Stomach (tissue), 9 donors: ENCODE data around the gene CFAP221. TPM values are rescaled to one million over a fixed set of nuclear protein-coding genes. Genes with fewer than 3 reads are reported as not detected.

Experiments
- DNase-seq, 2 donors: peaks; one replicate each; pipeline versions ENCODE4 v3.0.0 to v3.0.0-alpha.2; 2013 to 2019
- H3K27ac ChIP-seq, 5 donors: fragments of 200-600 bp in 4 of 5; sonication (generic) in 4 of 5; one replicate each; pipeline ENCODE4 v1.5.1; 2013 to 2019; ENCODE audit warnings: mild to moderate bottlenecking in 1 of 5, moderate library complexity in 1 of 5
- H3K27me3 ChIP-seq, 3 donors: fragments of 200-600 bp; sonication (generic); one replicate each; pipeline ENCODE4 v1.5.1; 2017 to 2019; ENCODE audit warnings: mixed run types in 1 of 3
- H3K36me3 ChIP-seq, 4 donors: fragments of 200-600 bp; sonication (generic); 1 replicate in 3 of 4; 2 replicates in 1 of 4; pipeline ENCODE4 v1.5.1; 2016 to 2019
- H3K4me1 ChIP-seq, 4 donors: fragments of 200-600 bp; sonication (generic); one replicate each; pipeline ENCODE4 v1.5.1; 2016 to 2019
- H3K4me3 ChIP-seq, 4 donors: fragments of 200-600 bp; sonication (generic) in 3 of 4; one replicate each; pipeline ENCODE4 v1.5.1; 2016 to 2019; ENCODE audit warnings: mild to moderate bottlenecking in 1 of 4
- H3K9me3 ChIP-seq, 4 donors: fragments of 200-600 bp; sonication (generic); one replicate each; pipeline ENCODE4 v1.5.1; 2016 to 2019
- CTCF ChIP-seq, 7 experiments: fragments of 450-650 bp in 4 of 7; fragments of 200-600 bp in 3 of 7; sonication (generic) in 3 of 7; IDR thresholded peaks; one replicate each; pipeline ENCODE4 v1.5.1; 2016 to 2019; ENCODE audit warnings: antibody characterized with exemption in 7 of 7, control low read depth in 2 of 7, mild to moderate bottlenecking in 1 of 7
- EP300 ChIP-seq: sonication (generic); formaldehyde crosslinking; IDR thresholded peaks from one replicate; pipeline ENCODE4 v1.6.1; 2017; ENCODE audit warnings: antibody characterized with exemption
- POLR2A ChIP-seq, 4 donors: fragments of 450-650 bp; IDR thresholded peaks; one replicate each; pipeline ENCODE4 v1.6.1; 2016; ENCODE audit warnings: antibody characterized with exemption in 4 of 4, control low read depth in 2 of 4, mild to moderate bottlenecking in 1 of 4, moderate library complexity in 1 of 4
- POLR2AphosphoS5 ChIP-seq, 3 donors: sonication (generic); formaldehyde crosslinking; IDR thresholded peaks; one replicate each; pipeline ENCODE4 v1.6.1; 2016; ENCODE audit warnings: antibody characterized with exemption in 3 of 3
- WGBS, 5 donors: extraction: QIAGEN DNeasy Blood & Tissue Kit in 3 of 5; methylation state at CpG; one replicate each; pipeline versions ENCODE4 v1.1.5 to v1.1.7; 2013 to 2018; 5-methylcytosine and 5-hydroxymethylcytosine counted together
- intact Hi-C: fragments of 100-400 bp; cut with DNase I; formaldehyde crosslinking; loops from one replicate; pipeline ENCODE4 v1.15.1; 2023; ENCODE audit warnings: low total_unique reads
- polyA plus RNA-seq, 3 donors: library from polyadenylated mRNA; stranded (reverse); fragments of 200-250 nt; gene quantifications; one replicate each; pipeline ENCODE4 v1.2.3, GENCODE V29; 2013
- total RNA-seq, 5 donors: library from RNA; depleted of rRNA; stranded (reverse); fragments of >200 nt; gene quantifications; one replicate each; pipeline versions ENCODE4 v1.1.0 to v1.2.3, GENCODE V29; 2014 to 2016
- donor health status: healthy with polysubstance abuse.
- donor health status: Bipolar disorder and iron deficiency.
- donor health status: healthy.

Gene CFAP221
- total and polyA plus RNA-seq, 8 donors: 0.31 to 15.1 (median 1.1) TPM; not detected in 2

DNA sequence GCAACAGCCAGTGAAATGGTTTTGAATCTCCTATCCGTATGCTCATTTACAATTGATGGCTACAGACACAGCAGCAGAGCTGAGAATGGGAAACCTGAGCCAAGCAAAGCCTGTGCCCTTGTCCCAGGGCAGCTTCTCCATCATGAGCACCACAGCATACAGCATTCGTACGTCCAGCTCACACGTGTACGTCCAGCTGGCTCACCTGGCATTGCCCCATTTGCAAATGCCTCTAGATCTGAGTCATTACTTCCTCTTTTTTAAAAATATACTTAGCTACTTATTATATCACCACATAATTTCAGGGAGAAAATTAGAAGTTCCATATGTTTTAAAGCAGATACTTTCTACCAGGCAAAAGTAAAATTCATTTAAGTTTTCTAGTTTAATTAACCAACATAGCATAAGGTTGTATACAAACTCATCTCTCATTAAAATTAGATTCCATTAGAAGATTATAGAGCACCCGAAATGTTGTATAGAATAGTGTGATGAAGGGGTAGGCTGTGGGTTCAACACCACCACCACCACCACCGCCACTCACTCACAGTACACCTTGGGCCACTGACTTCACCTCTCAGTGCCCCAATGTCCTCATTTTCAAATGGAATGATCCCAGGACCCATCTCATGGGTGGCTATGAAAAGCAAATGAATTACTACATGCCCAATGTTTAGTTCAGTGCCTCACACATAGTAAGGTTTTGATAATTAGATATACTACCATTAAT, 103.4 kb downstream of the CFAP221 start:
- Histone ChIP-seq H3K36me3 (no peaks in the 10 kb centered on the region), H3K27me3 (no peaks in the 10 kb centered on the region), H3K27ac (no peak overlapping the region), H3K4me1 (no peaks in the 10 kb centered on the region), H3K9me3 (peaks cover 0 to 10% (median 5%) of the 10 kb centered on the region in 4 donors), H3K4me3 (no peak overlapping the region)
- 47 to 84% (median 81%) methylated on average over 7 of the region's 7 CpGs for WGBS, 5 donors
- TF ChIP-seq EP300: no peak
- no peak for TF ChIP-seq CTCF (IDR thresholded peaks at IDR 0.05)
- TF ChIP-seq POLR2AphosphoS5 (IDR thresholded peaks at IDR 0.05): no peak
- TF ChIP-seq POLR2A (IDR thresholded peaks at IDR 0.05): no peak
- DNase-seq: no peak
- intact Hi-C loops: no loop called here

- no peak overlapping the region for H3K4me3 ChIP-seq
- H3K4me1 ChIP-seq: no peaks in the 10 kb centered on the region
- no peak overlapping the region for H3K27ac ChIP-seq
- no peaks in the 10 kb centered on the region for H3K27me3 ChIP-seq
- WGBS, 5 donors: 78 to 83% (median 79%) methylated on average over 5 of the region's 5 CpGs
- H3K9me3 ChIP-seq: peaks cover 0 to 10% (median 5%) of the 10 kb centered on the region in 4 donors
- DNase-seq: no peak
- TF ChIP-seq CTCF (IDR thresholded peaks at IDR 0.05): no peak
- no peak for TF ChIP-seq POLR2AphosphoS5 (IDR thresholded peaks at IDR 0.05)
- no peak for TF ChIP-seq POLR2A (IDR thresholded peaks at IDR 0.05)
- TF ChIP-seq EP300: no peak
- H3K36me3 ChIP-seq: no peaks in the 10 kb centered on the region
- intact Hi-C loops: no loop called here
Measured at GRCh38 chr2:119649364-119649917, 105.2 kb downstream of the CFAP221 start.

- 84 to 94% (median 92%) methylated on average over 3 of the region's 3 CpGs for WGBS, 5 donors
- no peaks in the 10 kb centered on the region for H3K27me3 ChIP-seq
- no peaks in the 10 kb centered on the region for H3K36me3 ChIP-seq
- intact Hi-C loops: no loop called here
- no peak overlapping the region for H3K4me3 ChIP-seq
- no peak overlapping the region for H3K27ac ChIP-seq
- no peak for DNase-seq
- TF ChIP-seq POLR2AphosphoS5 (IDR thresholded peaks at IDR 0.05) (no peak), POLR2A (IDR thresholded peaks at IDR 0.05) (no peak), EP300 (no peak), CTCF (IDR thresholded peaks at IDR 0.05) (no peak)
- H3K9me3 ChIP-seq: peaks cover 0 to 10% (median 5%) of the 10 kb centered on the region in 4 donors
- no peaks in the 10 kb centered on the region for H3K4me1 ChIP-seq
Measured at GRCh38 chr2:119650206-119650605, 106.0 kb downstream of the CFAP221 start.

DNA sequence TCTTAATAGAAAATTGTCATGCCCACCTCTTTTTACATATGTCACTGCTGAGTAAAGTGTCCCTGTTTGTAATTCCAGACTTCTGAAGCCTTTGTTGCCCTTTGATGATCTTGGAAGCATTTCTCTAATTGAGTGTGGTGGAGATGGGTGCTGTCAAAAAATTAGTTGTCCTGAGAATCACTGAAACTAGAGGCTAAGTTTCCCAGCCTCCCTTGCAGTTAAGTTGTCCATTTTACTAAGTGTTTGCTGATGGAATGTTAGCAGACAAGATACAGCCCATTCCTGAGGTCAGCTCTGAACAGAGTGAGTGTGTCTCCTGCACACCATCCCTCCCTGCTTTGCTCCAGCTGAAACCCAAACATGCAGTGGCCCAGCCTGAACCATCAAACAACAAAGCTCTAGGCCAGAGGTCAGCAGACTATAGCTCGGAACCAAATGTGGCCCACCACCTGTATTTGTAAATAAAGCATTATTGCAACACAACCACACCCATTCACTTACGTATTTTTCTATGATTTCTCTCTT, 106.7 kb downstream of the CFAP221 start:
- TF ChIP-seq CTCF (IDR thresholded peaks at IDR 0.05): no peak
- TF ChIP-seq POLR2AphosphoS5 (IDR thresholded peaks at IDR 0.05): no peak
- TF ChIP-seq POLR2A (IDR thresholded peaks at IDR 0.05): no peak
- no peak for TF ChIP-seq EP300
- peaks cover 0 to 10% (median 5%) of the 10 kb centered on the region in 4 donors for H3K9me3 ChIP-seq
- H3K4me1 ChIP-seq: no peaks in the 10 kb centered on the region
- no peak overlapping the region for H3K4me3 ChIP-seq
- no peak overlapping the region for H3K27ac ChIP-seq
- H3K36me3 ChIP-seq: no peaks in the 10 kb centered on the region
- no peaks in the 10 kb centered on the region for H3K27me3 ChIP-seq
- no peak for DNase-seq
- WGBS, 5 donors: 75 to 87% (median 81%) methylated on average over 2 of the region's 2 CpGs
- intact Hi-C loops: no loop called here
